GM18511 (cell line): Measurements from ENCODE around the gene PCDHA4.
"Not testable (repeated sequence)": the region's sequence is repeated elsewhere in the genome, so short reads cannot be mapped to it uniquely, and the experiment has no call there.

Experiments used
- ATAC-seq: cut with Tn5 transposase; IDR thresholded peaks from one replicate; pipeline ENCODE4 v1.9.1; 2021; ENCODE audit warnings: mild to moderate bottlenecking, moderate library complexity; ENCODE audit not compliant: unreplicated experiment

Gene PCDHA4

DNA sequence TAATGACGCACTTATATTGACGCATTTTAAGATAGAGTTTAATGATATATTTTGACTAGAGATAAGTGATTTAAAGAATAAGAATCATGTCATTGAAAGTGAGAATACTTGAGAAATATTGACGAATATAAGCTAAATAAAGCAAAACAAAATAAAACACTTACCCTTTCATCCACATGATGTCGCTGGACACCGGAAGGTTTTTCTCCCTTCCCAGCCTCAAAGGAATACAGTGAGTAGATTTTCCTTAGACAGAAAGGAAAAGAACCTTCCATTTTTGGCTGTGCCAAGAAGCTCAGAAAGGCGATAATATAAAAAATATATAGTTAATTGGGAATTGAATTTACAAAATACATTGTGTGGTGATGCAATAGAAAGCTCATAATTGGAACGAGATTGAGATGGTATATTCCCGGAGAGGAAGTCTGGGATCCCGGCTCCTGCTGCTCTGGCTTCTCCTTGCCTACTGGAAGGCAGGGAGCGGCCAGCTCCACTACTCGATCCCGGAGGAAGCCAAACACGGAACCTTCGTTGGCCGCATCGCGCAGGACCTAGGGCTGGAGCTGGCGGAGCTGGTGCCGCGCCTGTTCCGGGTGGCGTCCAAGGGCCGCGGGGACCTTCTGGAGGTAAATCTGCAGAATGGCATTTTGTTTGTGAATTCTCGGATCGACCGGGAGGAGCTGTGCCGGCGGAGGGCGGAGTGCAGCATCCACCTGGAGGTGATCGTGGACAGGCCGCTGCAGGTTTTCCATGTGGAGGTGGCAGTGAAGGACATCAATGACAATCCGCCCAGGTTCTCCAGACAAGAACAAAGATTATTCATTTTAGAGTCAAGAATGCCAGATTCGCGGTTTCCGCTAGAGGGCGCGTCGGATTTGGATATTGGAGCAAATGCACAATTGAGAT lies 14.8 kb downstream of the PCDHA4 start, which contains the start of gene PCDHA5:
Gene PCDHA5 (plus strand): TSS at position 239 of the 906 bp plus-strand sequence.
- ATAC-seq = no peak

GRCh38 chr5:140822281-140822629 lies 15.4 kb downstream of the PCDHA4 start:
- ATAC-seq = no peak

GRCh38 chr5:140822969-140823368 lies 16.1 kb downstream of the PCDHA4 start:
- not testable (repeated sequence) for ATAC-seq

DNA sequence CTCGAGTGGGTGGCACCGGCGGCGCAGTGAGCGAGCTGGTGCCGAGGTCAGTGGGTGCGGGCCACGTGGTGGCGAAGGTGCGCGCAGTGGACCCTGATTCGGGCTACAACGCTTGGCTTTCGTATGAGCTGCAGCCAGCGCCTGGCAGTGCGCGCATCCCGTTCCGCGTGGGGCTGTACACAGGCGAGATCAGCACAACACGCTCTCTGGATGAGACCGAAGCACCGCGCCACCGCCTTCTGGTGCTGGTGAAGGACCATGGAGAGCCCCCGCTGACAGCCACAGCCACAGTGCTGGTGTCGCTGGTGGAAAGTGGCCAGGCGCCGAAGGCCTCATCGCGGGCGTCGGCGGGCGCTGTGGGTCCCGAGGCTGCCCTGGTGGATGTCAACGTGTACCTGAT lies 16.6 kb downstream of the PCDHA4 start:
- ATAC-seq = no peak

DNA sequence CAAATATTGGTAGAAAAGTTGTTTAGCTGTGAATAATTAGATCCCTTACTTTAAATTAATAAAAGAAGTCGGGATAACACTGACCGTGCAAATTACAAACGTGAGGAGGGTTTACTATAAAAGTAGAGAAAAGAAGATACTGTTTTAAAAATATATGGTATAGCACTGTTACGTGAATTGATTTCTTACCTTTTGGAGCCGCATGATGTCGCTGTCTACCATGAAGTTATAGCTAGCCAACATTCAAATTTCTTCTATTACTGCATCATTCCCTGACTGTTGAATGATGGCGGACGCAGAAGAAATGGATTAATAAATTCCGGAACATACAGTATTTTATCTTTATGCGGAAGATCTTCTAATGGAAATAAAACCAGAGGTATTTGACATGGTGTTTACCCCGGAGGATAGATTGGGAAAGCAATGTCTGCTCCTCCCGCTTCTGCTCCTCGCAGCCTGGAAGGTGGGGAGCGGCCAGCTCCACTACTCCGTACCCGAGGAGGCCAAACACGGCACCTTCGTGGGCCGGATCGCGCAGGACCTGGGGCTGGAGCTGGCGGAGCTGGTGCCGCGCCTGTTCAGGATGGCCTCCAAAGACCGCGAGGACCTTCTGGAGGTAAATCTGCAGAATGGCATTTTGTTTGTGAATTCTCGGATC lies 21.0 kb downstream of the PCDHA4 start, which contains the start of gene PCDHA6:
Gene PCDHA6 (plus strand): TSS at position 257 of the 658 bp plus-strand sequence. CDS start 132 bp downstream, at position 389.
- no peak for ATAC-seq

GRCh38 chr5:140828362-140828737 lies 21.5 kb downstream of the PCDHA4 start:
- no peak for ATAC-seq

DNA sequence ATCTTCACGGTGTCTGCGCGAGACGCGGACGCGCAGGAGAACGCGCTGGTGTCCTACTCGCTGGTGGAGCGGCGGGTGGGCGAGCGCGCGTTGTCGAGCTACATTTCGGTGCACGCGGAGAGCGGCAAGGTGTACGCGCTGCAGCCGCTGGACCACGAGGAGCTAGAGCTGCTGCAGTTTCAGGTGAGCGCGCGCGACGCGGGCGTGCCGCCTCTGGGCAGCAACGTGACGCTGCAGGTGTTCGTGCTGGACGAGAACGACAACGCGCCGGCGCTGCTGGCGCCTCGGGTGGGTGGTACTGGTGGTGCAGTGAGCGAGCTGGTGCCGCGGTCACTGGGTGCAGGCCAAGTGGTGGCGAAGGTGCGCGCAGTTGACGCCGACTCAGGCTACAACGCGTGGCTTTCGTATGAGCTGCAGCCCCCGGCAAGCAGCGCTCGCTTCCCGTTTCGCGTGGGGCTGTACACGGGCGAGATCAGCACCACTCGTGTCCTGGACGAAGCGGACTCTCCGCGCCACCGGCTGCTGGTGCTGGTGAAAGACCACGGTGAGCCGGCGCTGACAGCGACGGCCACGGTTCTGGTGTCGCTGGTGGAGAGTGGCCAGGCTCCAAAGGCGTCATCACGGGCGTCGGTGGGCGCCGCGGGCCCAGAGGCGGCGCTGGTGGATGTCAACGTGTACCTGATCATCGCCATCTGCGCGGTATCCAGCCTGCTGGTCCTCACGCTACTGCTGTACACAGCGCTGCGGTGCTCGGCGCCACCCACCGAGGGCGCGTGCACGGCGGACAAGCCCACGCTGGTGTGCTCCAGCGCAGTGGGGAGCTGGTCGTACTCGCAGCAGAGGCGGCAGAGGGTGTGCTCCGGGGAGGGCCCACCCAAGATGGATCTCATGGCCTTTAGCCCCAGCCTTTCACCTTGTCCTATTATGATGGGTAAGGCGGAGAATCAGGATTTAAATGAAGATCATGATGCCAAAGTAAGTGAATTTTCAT lies 22.9 kb downstream of the PCDHA4 start:
- ATAC-seq = not testable (repeated sequence)

- ATAC-seq = no peak
Measured at GRCh38 chr5:140833993-140834392, 27.1 kb downstream of the PCDHA4 start, which contains the start of gene PCDHA7. PCDHA7 (plus strand) TSS chr5:140834269; CDS start chr5:140834384, 115 bp downstream.

DNA sequence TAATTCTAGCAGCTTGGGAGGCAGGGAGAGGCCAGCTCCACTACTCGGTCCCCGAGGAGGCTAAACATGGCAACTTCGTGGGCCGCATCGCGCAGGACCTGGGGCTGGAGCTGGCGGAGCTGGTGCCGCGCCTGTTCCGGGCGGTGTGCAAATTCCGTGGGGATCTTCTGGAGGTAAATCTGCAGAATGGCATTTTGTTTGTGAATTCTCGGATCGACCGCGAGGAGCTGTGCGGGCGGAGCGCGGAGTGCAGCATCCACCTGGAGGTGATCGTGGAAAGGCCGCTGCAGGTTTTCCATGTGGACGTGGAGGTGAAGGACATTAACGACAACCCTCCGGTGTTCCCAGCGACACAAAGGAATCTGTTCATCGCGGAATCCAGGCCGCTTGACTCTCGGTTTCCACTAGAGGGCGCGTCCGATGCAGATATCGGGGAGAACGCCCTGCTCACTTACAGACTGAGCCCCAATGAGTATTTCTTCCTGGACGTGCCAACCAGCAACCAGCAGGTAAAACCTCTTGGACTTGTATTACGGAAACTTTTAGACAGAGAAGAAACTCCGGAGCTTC lies 27.7 kb downstream of the PCDHA4 start:
- not testable (repeated sequence) for ATAC-seq

GRCh38 chr5:140835622-140836510 lies 29.0 kb downstream of the PCDHA4 start:
- ATAC-seq = no peak

GRCh38 chr5:140840978-140841962 lies 34.4 kb downstream of the PCDHA4 start, which contains the start of gene PCDHA8:
PCDHA8 (plus strand) TSS chr5:140841187; CDS start chr5:140841322, 135 bp downstream.
- ATAC-seq = no peak

DNA sequence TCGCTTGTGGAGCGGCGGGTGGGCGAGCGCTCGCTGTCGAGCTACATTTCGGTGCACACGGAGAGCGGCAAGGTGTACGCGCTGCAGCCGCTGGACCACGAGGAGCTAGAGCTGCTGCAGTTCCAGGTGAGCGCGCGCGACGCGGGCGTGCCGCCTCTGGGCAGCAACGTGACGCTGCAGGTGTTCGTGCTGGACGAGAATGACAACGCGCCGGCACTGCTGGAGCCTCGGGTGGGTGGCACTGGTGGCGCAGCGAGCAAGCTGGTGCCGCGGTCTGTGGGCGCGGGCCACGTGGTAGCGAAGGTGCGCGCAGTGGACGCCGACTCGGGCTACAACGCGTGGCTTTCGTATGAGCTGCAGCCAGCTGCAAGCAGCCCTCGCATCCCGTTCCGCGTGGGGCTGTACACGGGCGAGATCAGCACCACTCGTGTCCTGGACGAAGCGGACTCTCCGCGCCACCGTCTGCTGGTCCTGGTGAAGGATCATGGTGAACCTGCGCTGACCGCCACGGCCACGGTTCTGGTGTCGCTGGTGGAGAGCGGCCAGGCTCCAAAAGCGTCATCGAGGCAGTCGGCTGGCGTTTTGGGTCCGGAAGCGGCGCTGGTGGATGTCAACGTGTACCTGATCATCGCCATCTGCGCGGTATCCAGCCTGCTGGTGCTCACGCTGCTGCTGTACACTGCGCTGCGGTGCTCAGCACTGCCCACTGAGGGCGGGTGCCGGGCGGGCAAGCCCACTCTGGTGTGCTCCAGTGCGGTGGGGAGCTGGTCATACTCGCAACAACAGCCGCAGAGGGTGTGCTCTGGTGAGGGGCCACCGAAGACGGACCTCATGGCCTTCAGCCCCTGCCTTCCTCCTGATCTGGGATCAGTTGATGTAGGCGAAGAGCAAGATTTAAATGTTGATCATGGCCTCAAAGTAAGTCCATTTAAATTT lies 36.2 kb downstream of the PCDHA4 start:
- ATAC-seq = no peak

DNA sequence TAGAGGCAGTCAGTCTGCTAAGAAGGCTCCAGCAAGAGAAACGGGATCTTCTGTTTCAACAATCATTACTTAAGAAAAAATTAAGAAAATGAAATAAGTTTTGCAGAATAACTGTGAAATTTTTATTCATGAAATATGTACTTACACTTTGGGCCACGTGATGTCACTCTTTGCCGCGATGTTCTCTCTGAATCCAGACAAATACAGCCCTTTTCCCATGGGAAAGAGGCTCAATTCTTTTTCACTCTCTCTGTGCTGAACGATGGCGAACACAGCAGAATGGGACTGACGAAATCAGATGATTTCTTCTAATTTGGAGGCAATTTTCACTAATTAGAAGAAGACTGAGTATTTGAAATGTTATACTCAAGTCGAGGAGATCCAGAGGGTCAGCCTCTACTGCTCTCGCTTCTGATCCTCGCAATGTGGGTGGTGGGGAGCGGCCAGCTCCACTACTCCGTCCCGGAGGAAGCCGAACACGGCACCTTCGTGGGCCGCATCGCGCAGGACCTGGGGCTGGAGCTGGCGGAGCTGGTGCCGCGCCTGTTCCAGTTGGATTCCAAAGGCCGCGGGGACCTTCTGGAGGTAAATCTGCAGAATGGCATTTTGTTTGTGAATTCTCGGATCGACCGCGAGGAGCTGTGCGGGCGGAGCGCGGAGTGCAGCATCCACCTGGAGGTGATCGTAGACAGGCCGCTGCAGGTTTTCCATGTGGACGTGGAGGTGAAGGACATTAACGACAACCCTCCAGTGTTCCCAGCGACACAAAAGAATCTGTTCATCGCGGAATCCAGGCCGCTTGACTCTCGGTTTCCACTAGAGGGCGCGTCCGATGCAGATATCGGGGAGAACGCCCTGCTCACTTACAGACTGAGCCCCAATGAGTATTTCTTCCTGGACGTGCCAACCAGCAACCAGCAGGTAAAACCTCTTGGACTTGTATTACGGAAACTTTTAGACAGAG lies 41.6 kb downstream of the PCDHA4 start, which contains the start of gene PCDHA9:
Gene PCDHA9 (plus strand): TSS at position 244 of the 964 bp plus-strand sequence. CDS start 114 bp downstream, at position 358.
- not testable (repeated sequence) for ATAC-seq

- not testable (repeated sequence) for ATAC-seq
Measured at GRCh38 chr5:140849831-140850634, 43.2 kb downstream of the PCDHA4 start.
